M059J (cell line): ENCODE measurements around the gene TMEM151A. TPM values are rescaled to one million over a fixed set of nuclear protein-coding genes. Genes with fewer than 3 reads are reported as not detected.
"Not testable (repeated sequence)": the region's sequence is repeated elsewhere in the genome, so short reads cannot be mapped to it uniquely, and the experiment has no call there.

Experiments
- DNase-seq: peaks from one replicate; pipeline ENCODE4 v3.0.0-alpha.2; 2012; ENCODE audit warnings: low read depth
- total RNA-seq: library from RNA; depleted of rRNA; stranded (reverse); fragments of >200 nt; shearing (Covaris generic); gene quantifications from 2 replicates; pipeline ENCODE4 v1.2.3, GENCODE V29; 2014

The TMEM151A gene
- total RNA-seq, 1 experiment from 2014 or later = not detected

- peak; percentile 71 for DNase-seq
Measured at GRCh38 chr11:66267379-66268243, 24.1 kb upstream of the TMEM151A start.

GRCh38 chr11:66268244-66268951 lies 23.3 kb upstream of the TMEM151A start, which contains the start of gene RAB1B:
TSS of gene RAB1B (plus strand) at chr11:66268639. CDS start at chr11:66268680, 41 bp downstream.
- DNase-seq = peak; percentile 99

- peak; percentile 70 for DNase-seq
Measured at GRCh38 chr11:66268952-66269905, 22.5 kb upstream of the TMEM151A start.

- no peak for DNase-seq
Measured at GRCh38 chr11:66271816-66272215, 19.9 kb upstream of the TMEM151A start.

GRCh38 chr11:66272596-66272995 lies 19.1 kb upstream of the TMEM151A start:
- DNase-seq = no peak

GRCh38 chr11:66274219-66274618 lies 17.5 kb upstream of the TMEM151A start:
- no peak for DNase-seq

- no peak for DNase-seq
Measured at GRCh38 chr11:66275396-66275795, 16.3 kb upstream of the TMEM151A start.

- no peak for DNase-seq
Measured at GRCh38 chr11:66275984-66276612, 15.6 kb upstream of the TMEM151A start.

GRCh38 chr11:66276619-66277018 lies 15.1 kb upstream of the TMEM151A start:
- not testable (repeated sequence) for DNase-seq

GRCh38 chr11:66277064-66277463 lies 14.6 kb upstream of the TMEM151A start:
- not testable (repeated sequence) for DNase-seq

- peak; percentile 42 for DNase-seq
Measured at GRCh38 chr11:66277471-66278362, 14.0 kb upstream of the TMEM151A start, which contains the start of gene CNIH2. TSS of gene CNIH2 (plus strand) at chr11:66278175. CDS start at chr11:66278457, 282 bp downstream.

GRCh38 chr11:66278363-66279091 lies 13.2 kb upstream of the TMEM151A start:
- DNase-seq = peak; percentile 65

- no peak for DNase-seq
Measured at GRCh38 chr11:66279092-66279734, 12.5 kb upstream of the TMEM151A start.

- no peak for DNase-seq
Measured at GRCh38 chr11:66280428-66280827, 11.3 kb upstream of the TMEM151A start.

- no peak for DNase-seq
Measured at GRCh38 chr11:66281001-66281400, 10.7 kb upstream of the TMEM151A start.

- no peak for DNase-seq
Measured at GRCh38 chr11:66281776-66282467, 9.8 kb upstream of the TMEM151A start.

GRCh38 chr11:66282468-66283455 lies 8.9 kb upstream of the TMEM151A start:
- peak; percentile 91 for DNase-seq
